Activated B cell treated with CpG ODN at 0.5 μM for 24 hours (primary cell): ENCODE results near the gene PRAMEF5. TPM values are rescaled to one million over a fixed set of nuclear protein-coding genes. Genes with fewer than 3 reads are reported as not detected.

Experiments
- total RNA-seq: library from RNA; stranded (reverse); gene quantifications from 2 replicates; pipeline ENCODE4 v1.2.3, GENCODE V29; 2022

The PRAMEF5 gene
- total RNA-seq, 1 donor from 2014 or later, result not detected

Other genes with a start within 250 kb of the PRAMEF5 start
- not detected in 2 replicates for gene PRAMEF27, start 197.6 kb upstream of the PRAMEF5 start, total RNA-seq
- gene HNRNPCL3, start 193.4 kb upstream of the PRAMEF5 start, total RNA-seq, result not detected in 2 replicates
- gene PRAMEF25, start 183.4 kb upstream of the PRAMEF5 start, total RNA-seq, result not detected in 2 replicates
- gene HNRNPCL2, start 137.3 kb upstream of the PRAMEF5 start, total RNA-seq, result not detected in 2 replicates
- not detected in 2 replicates for gene PRAMEF26, start 98.2 kb upstream of the PRAMEF5 start, total RNA-seq
- gene HNRNPCL4, start 88.6 kb upstream of the PRAMEF5 start, total RNA-seq, result not detected in 2 replicates
- gene PRAMEF9, start 82.3 kb upstream of the PRAMEF5 start, total RNA-seq, result not detected in 2 replicates
- gene PRAMEF13, start 52.8 kb upstream of the PRAMEF5 start, total RNA-seq, result not detected in 2 replicates
- not detected in 2 replicates for gene PRAMEF18, start 28.0 kb upstream of the PRAMEF5 start, total RNA-seq
- gene PRAMEF8, start 30.9 kb downstream of the PRAMEF5 start, total RNA-seq, result not detected in 2 replicates
- not detected in 2 replicates for gene PRAMEF33, start 49.3 kb downstream of the PRAMEF5 start, total RNA-seq
- gene PRAMEF15, start 61.4 kb downstream of the PRAMEF5 start, total RNA-seq, result not detected in 2 replicates
- not detected in 2 replicates for gene PRAMEF14, start 92.9 kb downstream of the PRAMEF5 start, total RNA-seq
- not detected in 2 replicates for gene PRAMEF19, start 117.7 kb downstream of the PRAMEF5 start, total RNA-seq
- not detected in 2 replicates for gene PRAMEF17, start 135.4 kb downstream of the PRAMEF5 start, total RNA-seq
- gene PRAMEF20, start 156.3 kb downstream of the PRAMEF5 start, total RNA-seq, result not detected in 2 replicates